Measurements from ENCODE around the gene EEF2. TPM values are rescaled to one million over a fixed set of nuclear protein-coding genes. Genes with fewer than 3 reads are reported as not detected.

Gene EEF2
- total RNA-seq, result 4,154 and 4,292 TPM in 2 replicates

DNA sequence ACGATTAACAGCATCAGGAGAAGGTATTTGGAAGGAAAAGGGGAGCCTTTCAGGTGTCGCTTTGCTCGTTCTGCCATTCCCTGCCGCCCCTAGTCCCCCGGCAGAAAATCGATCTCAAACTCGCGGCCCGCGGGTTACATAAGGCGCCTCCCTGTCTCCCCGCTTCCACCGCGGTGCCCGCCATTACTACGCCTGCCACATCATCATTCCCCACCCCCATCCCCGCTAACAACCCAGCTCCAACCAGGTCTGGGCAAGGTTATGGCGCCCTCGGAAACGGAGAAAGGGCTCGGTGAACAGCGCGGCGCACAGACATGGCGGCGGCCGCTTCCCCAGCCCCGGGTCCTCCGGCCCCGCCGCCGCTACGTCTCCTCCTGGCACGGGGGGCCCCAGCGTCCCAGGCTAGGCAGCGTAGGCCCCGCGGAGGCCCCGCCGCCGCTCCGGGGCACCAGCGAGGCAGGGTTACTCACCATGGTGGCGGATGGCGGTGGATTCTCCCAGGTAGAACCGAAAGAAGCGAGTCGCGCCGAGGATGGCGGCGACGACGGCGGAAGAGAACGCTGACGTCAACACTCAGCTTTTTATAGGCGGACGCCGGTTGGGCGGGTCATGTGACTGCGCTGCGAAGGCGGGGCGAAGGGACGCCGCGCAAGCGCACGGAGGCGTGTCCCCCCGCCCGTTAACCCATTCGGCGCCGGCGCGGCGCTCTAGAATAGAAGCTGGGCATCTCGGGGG, at the start of gene EEF2:
EEF2 (minus strand) TSS at position 556 of the 735 bp plus-strand sequence; CDS start at position 473, 83 bp downstream.

DNA sequence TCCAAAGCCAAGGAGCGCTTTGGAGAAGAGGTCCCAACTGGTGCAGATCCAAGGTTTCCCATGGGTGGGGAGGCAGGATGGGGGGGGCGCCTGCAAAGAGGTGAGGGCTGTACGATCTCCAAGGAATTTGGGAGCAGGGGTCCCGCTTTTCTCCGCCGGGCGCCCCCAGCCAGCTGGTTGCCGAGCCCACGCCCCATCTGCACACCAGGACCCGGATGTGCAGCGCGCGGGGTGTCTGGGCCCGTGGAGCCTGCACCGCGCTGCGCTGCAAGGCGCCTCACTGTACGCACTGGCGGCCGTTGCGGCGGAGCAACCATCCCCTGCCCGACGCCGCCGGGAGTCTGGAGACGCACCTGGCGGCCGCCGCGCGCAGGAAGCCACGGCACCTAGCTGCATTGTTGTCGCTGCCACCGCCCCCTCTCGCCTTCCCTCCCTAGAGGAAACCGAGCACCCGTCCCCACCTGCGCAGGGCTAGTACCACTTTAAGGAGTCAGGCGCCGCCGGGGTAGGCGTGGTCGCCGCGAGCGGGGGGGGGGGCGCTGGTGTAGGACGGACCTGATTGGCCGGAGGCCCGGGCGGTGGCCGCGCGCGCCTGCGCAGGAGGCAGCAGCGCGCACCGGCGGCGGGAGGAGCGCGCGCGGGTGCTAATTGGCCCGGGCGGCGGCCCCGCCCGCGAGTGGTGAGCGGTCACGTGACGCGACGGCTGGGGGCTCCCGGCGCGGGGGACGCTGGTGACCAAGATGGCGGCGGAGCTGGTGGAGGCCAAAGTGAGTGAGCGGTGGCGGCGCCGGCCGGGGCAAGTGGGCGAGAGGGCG, 22.0 kb upstream of the EEF2 start, which contains the start of gene PIAS4:
PIAS4 (plus strand) TSS at position 716 of the 815 bp plus-strand sequence; CDS start at position 741, 25 bp downstream.

DNA sequence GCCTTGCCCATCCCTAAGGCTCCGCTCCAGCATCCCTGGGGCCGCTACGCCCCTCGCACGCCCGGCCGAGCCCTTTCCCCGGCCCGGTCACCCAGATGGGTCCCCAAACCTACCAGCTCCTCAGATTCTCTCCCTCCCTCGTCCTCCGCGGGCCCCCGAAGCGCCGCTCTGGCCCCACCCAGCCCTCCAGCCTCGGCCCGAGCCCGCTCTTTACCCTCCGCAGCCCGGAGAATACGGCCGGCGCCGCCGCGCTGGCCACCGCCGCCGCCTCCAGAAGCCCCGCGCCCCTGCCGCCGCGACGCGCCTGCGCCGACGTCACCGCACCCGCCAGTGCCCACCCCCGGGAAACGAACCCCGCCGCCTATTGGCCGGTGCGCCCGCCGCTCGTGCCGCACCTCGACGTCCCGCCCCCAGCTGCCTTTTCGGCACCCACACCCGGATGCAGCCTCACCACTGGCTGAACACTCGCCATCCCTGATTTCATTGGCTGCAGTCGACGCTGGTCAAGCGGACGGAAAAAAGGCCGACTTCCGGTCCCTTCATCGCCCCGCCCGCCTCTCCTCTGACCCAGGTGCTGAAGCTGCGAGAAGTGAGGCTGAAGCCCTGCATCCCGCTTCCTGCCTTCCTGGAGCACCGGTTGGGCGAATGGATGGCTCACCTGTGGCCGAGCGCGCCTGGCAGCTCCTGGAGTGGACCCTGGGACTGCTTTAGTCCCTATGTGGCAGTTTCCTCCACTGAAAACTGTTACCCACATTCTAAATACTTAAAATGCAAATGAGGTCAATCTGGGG, 14.3 kb downstream of the EEF2 start, which contains the start of gene DAPK3:
DAPK3 (minus strand) TSS at position 292 of the 791 bp plus-strand sequence. CDS start 1,364 bp downstream, outside the sequence.

DNA sequence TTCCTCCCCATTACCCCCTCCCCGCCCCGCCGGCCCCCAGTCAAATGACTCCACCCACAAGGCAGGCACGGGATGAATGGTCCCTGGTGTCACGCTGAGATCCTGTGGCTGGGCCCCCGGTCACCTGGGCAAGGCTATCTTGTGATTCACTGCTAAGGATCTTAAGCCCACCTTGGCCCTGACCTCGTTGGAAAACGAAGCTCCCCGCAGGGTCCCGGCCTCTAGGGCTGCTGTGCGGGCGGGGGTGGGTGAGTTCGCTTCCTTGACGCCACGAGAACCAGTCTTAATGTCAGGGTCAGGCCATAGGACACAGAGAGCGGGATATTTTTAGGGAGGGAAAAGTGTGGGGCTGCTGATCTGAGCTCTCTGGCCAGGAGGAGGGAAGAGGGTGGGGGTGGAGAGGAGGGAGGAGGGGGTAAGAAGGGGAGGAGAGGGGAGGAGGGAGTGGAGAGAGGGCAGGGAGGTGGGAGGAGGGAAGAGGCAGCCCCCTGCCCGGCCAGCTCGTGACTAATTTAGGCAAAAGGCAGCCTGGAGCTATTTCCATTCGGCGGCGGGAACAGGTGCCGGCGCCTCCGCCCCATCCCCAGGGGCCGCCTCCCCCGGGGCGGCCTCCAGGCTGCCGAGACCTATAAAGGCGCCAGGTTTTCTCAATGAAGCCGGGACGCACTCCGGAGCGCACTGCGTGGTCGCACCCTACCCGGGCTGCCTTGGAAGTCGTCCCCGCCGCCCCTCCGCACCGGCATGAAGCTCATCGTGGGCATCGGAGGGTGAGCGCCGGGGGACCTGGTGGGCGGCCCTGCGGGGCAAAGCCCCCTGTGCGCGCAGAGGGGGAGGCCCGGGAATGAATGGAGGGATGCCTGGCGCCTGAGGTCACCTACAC, 52.1 kb downstream of the EEF2 start, which contains the start of gene NMRK2:
NMRK2 (plus strand) TSS at position 139 of the 880 bp plus-strand sequence; CDS start at position 742, 603 bp downstream.

Other genes starting within 250 kb of the EEF2 start
- 11.7 and 15.7 TPM in 2 replicates for gene APBA3, start 223.8 kb downstream of the EEF2 start, total RNA-seq
- 45.1 and 73.7 TPM in 2 replicates for gene MRPL54, start 222.8 kb downstream of the EEF2 start, total RNA-seq
- gene RAX2, start 213.2 kb downstream of the EEF2 start, total RNA-seq, result not detected in 2 replicates
- gene MATK, start 199.1 kb downstream of the EEF2 start, total RNA-seq, result under 0.01 and 0.09 TPM in 2 replicates
- not detected in 2 replicates for gene ZFR2, start 116.4 kb downstream of the EEF2 start, total RNA-seq
- gene ATCAY, start 104.8 kb downstream of the EEF2 start, total RNA-seq, result 0.18 and 0.28 TPM in 2 replicates
- gene NMRK2, start 52.4 kb downstream of the EEF2 start, total RNA-seq, result not detected in 2 replicates
- gene DAPK3, start 14.4 kb downstream of the EEF2 start, total RNA-seq, result 135 and 149 TPM in 2 replicates
- gene PIAS4, start 22.3 kb upstream of the EEF2 start, total RNA-seq, result 20.1 and 25.1 TPM in 2 replicates
- gene ZBTB7A, start 81.4 kb upstream of the EEF2 start, total RNA-seq, result 8.5 and 13.2 TPM in 2 replicates
- 243 and 270 TPM in 2 replicates for gene MAP2K2, start 138.7 kb upstream of the EEF2 start, total RNA-seq
- gene CREB3L3, start 168.2 kb upstream of the EEF2 start, total RNA-seq, result not detected in 2 replicates
- 7.4 and 9.2 TPM in 2 replicates for gene SIRT6, start 197.1 kb upstream of the EEF2 start, total RNA-seq
- gene ANKRD24, start 197.2 kb upstream of the EEF2 start, total RNA-seq, result 1.1 and 2.6 TPM in 2 replicates
- not detected in 2 replicates for gene EBI3, start 244.1 kb upstream of the EEF2 start, total RNA-seq

Data from smooth muscle cell of bladder (primary cell).